ENCODE results near the gene ABR. TPM values are rescaled to one million over a fixed set of nuclear protein-coding genes. Genes with fewer than 3 reads are reported as not detected.

Gene ABR
- total and polyA plus RNA-seq, 2 of the 13 experiments (the other 11 are each of a cell fraction or from before 2014, with no cell fraction given) = 12.4 to 40.4 TPM

- TF ChIP-seq CHCHD3 (CRISPR knock-in tag; IDR thresholded peaks at IDR 0.05) (peak; percentile 13; the same call in 1 of the 2 replicates), ZNF276 (CRISPR knock-in tag; IDR thresholded peaks at IDR 0.05; ENCODE audit: low read depth) (no peak), POGK (CRISPR knock-in tag; conservative IDR thresholded peaks at IDR 0.05) (0 out of 2 replicates have a peak, but pooled peaks have one; percentile 32), ZNF550 (CRISPR knock-in tag; IDR thresholded peaks at IDR 0.05; ENCODE audit: borderline replicate concordance) (no peak), ZNF12 (CRISPR knock-in tag; IDR thresholded peaks at IDR 0.05) (no peak), ATM (IDR thresholded peaks at IDR 0.05; ENCODE audit: borderline replicate concordance) (no peak), ATF1 (CRISPR knock-in tag; IDR thresholded peaks at IDR 0.05) (no peak), ZNF710 (CRISPR knock-in tag; IDR thresholded peaks at IDR 0.05; ENCODE audit: borderline replicate concordance) (no peak), CERS6 (CRISPR knock-in tag; IDR thresholded peaks at IDR 0.05) (no peak), MXD4 (CRISPR knock-in tag; IDR thresholded peaks at IDR 0.05) (no peak), ZBTB40 (IDR thresholded peaks at IDR 0.05) (no peak), ZBTB40 (CRISPR knock-in tag; IDR thresholded peaks at IDR 0.05) (no peak)
These were observed 69.9 kb downstream of the ABR start (continued) for GRCh38 chr17:1109606-1110540.
